GM23338 (cell line): ENCODE measurements around the gene SLC9B1. TPM values are rescaled to one million over a fixed set of nuclear protein-coding genes. Genes with fewer than 3 reads are reported as not detected.

Experiments used
- ATAC-seq: fragments of 200-7000 bp; cut with Tn5 transposase; 3 replicates; pipeline ENCODE4 v1.9.1; 2020
- DNase-seq: peaks from one replicate; pipeline ENCODE4 v3.0.0-alpha.2; 2015; ENCODE audit warnings: low spot score
- H2AFZ ChIP-seq: fragments of 200-600 bp; sonication (generic); 2 replicates; pipeline ENCODE4 v1.8.0; 2016; ENCODE audit warnings: antibody characterized with exemption, mild to moderate bottlenecking, moderate library complexity
- H3F3A ChIP-seq: fragments of 200-600 bp; sonication (generic); replicated peaks from 2 replicates; pipeline ENCODE4 v1.8.0; 2017; ENCODE audit warnings: antibody characterized with exemption, mixed run types, low read depth
- H3K27ac ChIP-seq: fragments of 200-600 bp; sonication (generic); 2 replicates; pipeline ENCODE4 v1.6.1; 2016; ENCODE audit warnings: low read depth
- H3K27me3 ChIP-seq: fragments of 200-600 bp; sonication (generic); 2 replicates; pipeline ENCODE4 v1.8.0; 2016; ENCODE audit warnings: mild to moderate bottlenecking, mixed run types, moderate library complexity; ENCODE audit not compliant: insufficient read depth
- H3K36me3 ChIP-seq: fragments of 200-600 bp; sonication (generic); 2 replicates; pipeline ENCODE4 v1.8.0; 2016; ENCODE audit warnings: mild to moderate bottlenecking; ENCODE audit not compliant: insufficient read depth
- H3K4me1 ChIP-seq: fragments of 200-600 bp; sonication (generic); 2 replicates; pipeline ENCODE4 v1.8.0; 2016; ENCODE audit warnings: mild to moderate bottlenecking, moderate library complexity; ENCODE audit not compliant: insufficient read depth
- H3K4me2 ChIP-seq: fragments of 200-600 bp; sonication (generic); 2 replicates; pipeline ENCODE4 v1.7.1; 2017; ENCODE audit warnings: mixed run types
- H3K4me3 ChIP-seq: fragments of 200-600 bp; sonication (generic); 2 replicates; pipeline ENCODE4 v1.6.1; 2016; ENCODE audit warnings: mixed run types
- H3K79me2 ChIP-seq: fragments of 200-600 bp; sonication (generic); replicated peaks from 2 replicates; pipeline ENCODE4 v1.8.0; 2017; ENCODE audit warnings: mild to moderate bottlenecking; ENCODE audit not compliant: insufficient read depth
- H3K9me2 ChIP-seq: fragments of 200-600 bp; sonication (generic); 2 replicates; pipeline ENCODE4 v1.8.0; 2017; ENCODE audit not compliant: insufficient read depth
- H4K20me1 ChIP-seq: fragments of 200-600 bp; sonication (generic); replicated peaks from 2 replicates; pipeline ENCODE4 v1.8.0; 2017; ENCODE audit warnings: mild to moderate bottlenecking; ENCODE audit not compliant: insufficient read depth
- H3K27ac Mint-ChIP-seq: 2 replicates; pipeline ENCODE4 v1.8.0; 2020; ENCODE audit warnings: inconsistent platforms, mild to moderate bottlenecking, moderate library complexity, mixed read lengths
- H3K27me3 Mint-ChIP-seq: 3 replicates; pipeline ENCODE4 v1.8.0; 2022; ENCODE audit warnings: low read depth, mild to moderate bottlenecking, moderate library complexity, mixed read lengths, inconsistent platforms; ENCODE audit not compliant: insufficient read depth, poor library complexity
- H3K36me3 Mint-ChIP-seq: 3 replicates; pipeline ENCODE4 v1.8.0; 2021; ENCODE audit warnings: low read depth, mild to moderate bottlenecking, inconsistent platforms, moderate library complexity, mixed read lengths
- H3K4me1 Mint-ChIP-seq: 3 replicates; pipeline ENCODE4 v1.8.0; 2020; ENCODE audit warnings: mild to moderate bottlenecking, inconsistent platforms, mixed read lengths
- H3K4me3 Mint-ChIP-seq: 3 replicates; pipeline ENCODE4 v1.8.0; 2021; ENCODE audit warnings: moderate library complexity, mild to moderate bottlenecking, inconsistent platforms, mixed read lengths
- H3K9me3 Mint-ChIP-seq: 3 replicates; pipeline ENCODE4 v1.8.0; 2020; ENCODE audit warnings: moderate library complexity, mild to moderate bottlenecking, inconsistent platforms, mixed read lengths
- CREB1 ChIP-seq: fragments of 250-450 bp; sonication (Bioruptor Pico); IDR thresholded peaks from 2 replicates; pipeline ENCODE4 v1.5.0; 2020; ENCODE audit warnings: low read depth, mild to moderate bottlenecking, moderate library complexity
- CTCF ChIP-seq, 2 experiments: fragments of 200-600 bp in 1 of 2; sonication (generic) in 1 of 2; conservative IDR thresholded peaks; 2 replicates each; pipeline versions ENCODE4 v1.5.1 to v1.6.1; 2016 to 2017; ENCODE audit warnings: antibody characterized with exemption in 2 of 2, low read depth in 2 of 2, mild to moderate bottlenecking in 2 of 2, moderate library complexity in 1 of 2
- ETS1 ChIP-seq: IDR thresholded peaks from 2 replicates; pipeline ENCODE4 v1.6.1; 2016; ENCODE audit warnings: antibody characterized with exemption
- EZH2phosphoT487 ChIP-seq: fragments of 200-600 bp; sonication (generic); IDR thresholded peaks from one replicate; pipeline ENCODE4 v1.8.1; 2018; ENCODE audit warnings: antibody characterized with exemption; ENCODE audit not compliant: unreplicated experiment
- JUNB ChIP-seq: IDR thresholded peaks from one replicate; pipeline ENCODE4 v1.6.1; 2016; ENCODE audit warnings: antibody characterized with exemption; ENCODE audit not compliant: unreplicated experiment
- NANOG ChIP-seq: IDR thresholded peaks from 2 replicates; pipeline ENCODE4 v1.6.1; 2016; ENCODE audit warnings: antibody characterized with exemption, borderline replicate concordance
- POLR2AphosphoS5 ChIP-seq: IDR thresholded peaks from 2 replicates; pipeline ENCODE4 v1.6.1; 2016; ENCODE audit warnings: antibody characterized with exemption, low read depth
- STAT1 ChIP-seq: IDR thresholded peaks from one replicate; pipeline ENCODE4 v1.6.1; 2016; ENCODE audit warnings: antibody characterized with exemption; ENCODE audit not compliant: unreplicated experiment
- ZNF114 ChIP-seq: fragments of 250-450 bp; sonication (Bioruptor Pico); IDR thresholded peaks from 2 replicates; pipeline ENCODE4 v1.5.0; 2020; ENCODE audit warnings: mild to moderate bottlenecking, moderate library complexity
- ZNF331 ChIP-seq: fragments of 250-450 bp; sonication (Bioruptor Pico); IDR thresholded peaks from 2 replicates; pipeline ENCODE4 v1.5.0; 2020; ENCODE audit warnings: low read depth, mild to moderate bottlenecking, moderate library complexity
- polyA plus RNA-seq: library from polyadenylated mRNA; unstranded; fragments of >200 nt; fragmentation: Nextera tagmentation; extraction: Ambion mirVana; gene quantifications from 2 replicates; pipeline ENCODE4 v1.2.1, GENCODE V29; 2016
- total RNA-seq: library from RNA; depleted of rRNA; stranded (reverse); fragments of >200 nt; shearing (Covaris generic); gene quantifications from 2 replicates; pipeline ENCODE4 v1.2.3, GENCODE V29; 2014
- TF ChIP-seq, protein P1 (sequence below): fragments of 250-450 bp; sonication (Bioruptor Pico); IDR thresholded peaks from 2 replicates; pipeline ENCODE4 v1.5.0; 2020; ENCODE audit warnings: mild to moderate bottlenecking, moderate library complexity

SLC9B1 gene
- total and polyA plus RNA-seq, 2 experiments from 2014 or later = 0.66 to 0.80 TPM

- H2AFZ ChIP-seq = no peak overlapping the region
- no peaks in the 10 kb centered on the region for H4K20me1 ChIP-seq
- H3K4me1 ChIP-seq = no peaks in the 10 kb centered on the region
- H3K4me3 ChIP-seq = no peak overlapping the region
- H3K27ac Mint-ChIP-seq = no peak overlapping the region
- TF ChIP-seq NANOG (no peak), CREB1 (CRISPR knock-in tag) (no peak)
- no peaks in the 10 kb centered on the region for H3K36me3 ChIP-seq
- DNase-seq (no peak), ATAC-seq (no peak)
- H3K27me3 Mint-ChIP-seq = peaks cover 7% of the 10 kb centered on the region
- H3K27me3 ChIP-seq = no peaks in the 10 kb centered on the region
- no peak overlapping the region for H3K4me2 ChIP-seq
- no peak overlapping the region for H3K4me3 Mint-ChIP-seq
- H3K4me1 Mint-ChIP-seq = no peaks in the 10 kb centered on the region; the same call in 1 of the 3 replicates
- peaks cover 29% of the 10 kb centered on the region for H3K79me2 ChIP-seq
- peaks cover 36% of the 10 kb centered on the region for H3K36me3 Mint-ChIP-seq
- H3K9me3 Mint-ChIP-seq = peaks cover 21% of the 10 kb centered on the region
- H3K9me2 ChIP-seq = no peaks in the 10 kb centered on the region
- no peaks in the 10 kb centered on the region for H3F3A ChIP-seq
- no peak overlapping the region for H3K27ac ChIP-seq
Measured at GRCh38 chr4:102860611-102861324, 158.7 kb downstream of the SLC9B1 start.

GRCh38 chr4:102858828-102859464, 160.6 kb downstream of the SLC9B1 start:
- peaks cover 21% of the 10 kb centered on the region for H3K9me3 Mint-ChIP-seq
- Histone ChIP-seq H3K36me3 (no peaks in the 10 kb centered on the region), H2AFZ (no peak overlapping the region), H3K79me2 (peaks cover 11% of the 10 kb centered on the region; the same call in 1 of the 2 replicates), H3K4me2 (no peak overlapping the region), H3F3A (no peaks in the 10 kb centered on the region), H3K9me2 (no peaks in the 10 kb centered on the region), H4K20me1 (no peaks in the 10 kb centered on the region), H3K4me1 (no peaks in the 10 kb centered on the region), H3K27me3 (no peaks in the 10 kb centered on the region), H3K4me3 (no peak overlapping the region), H3K27ac (no peak overlapping the region)
- no peak overlapping the region for H3K27ac Mint-ChIP-seq
- no peak for ATAC-seq
- DNase-seq = no peak
- H3K4me1 Mint-ChIP-seq = no peaks in the 10 kb centered on the region
- peaks cover 36% of the 10 kb centered on the region for H3K36me3 Mint-ChIP-seq
- H3K27me3 Mint-ChIP-seq = peaks cover 5% of the 10 kb centered on the region
- H3K4me3 Mint-ChIP-seq = no peak overlapping the region
- TF ChIP-seq STAT1 (no peak), JUNB (no peak), NANOG (no peak), POLR2AphosphoS5 (no peak), CTCF (conservative IDR thresholded peaks at IDR 0.05; ENCODE audit: low read depth in 2 of 2) (no peak), CREB1 (CRISPR knock-in tag) (no peak), ZNF331 (no peak), EZH2phosphoT487 (no peak), ZNF114 (no peak), ETS1 (no peak)
- TF ChIP-seq, protein P1, sequence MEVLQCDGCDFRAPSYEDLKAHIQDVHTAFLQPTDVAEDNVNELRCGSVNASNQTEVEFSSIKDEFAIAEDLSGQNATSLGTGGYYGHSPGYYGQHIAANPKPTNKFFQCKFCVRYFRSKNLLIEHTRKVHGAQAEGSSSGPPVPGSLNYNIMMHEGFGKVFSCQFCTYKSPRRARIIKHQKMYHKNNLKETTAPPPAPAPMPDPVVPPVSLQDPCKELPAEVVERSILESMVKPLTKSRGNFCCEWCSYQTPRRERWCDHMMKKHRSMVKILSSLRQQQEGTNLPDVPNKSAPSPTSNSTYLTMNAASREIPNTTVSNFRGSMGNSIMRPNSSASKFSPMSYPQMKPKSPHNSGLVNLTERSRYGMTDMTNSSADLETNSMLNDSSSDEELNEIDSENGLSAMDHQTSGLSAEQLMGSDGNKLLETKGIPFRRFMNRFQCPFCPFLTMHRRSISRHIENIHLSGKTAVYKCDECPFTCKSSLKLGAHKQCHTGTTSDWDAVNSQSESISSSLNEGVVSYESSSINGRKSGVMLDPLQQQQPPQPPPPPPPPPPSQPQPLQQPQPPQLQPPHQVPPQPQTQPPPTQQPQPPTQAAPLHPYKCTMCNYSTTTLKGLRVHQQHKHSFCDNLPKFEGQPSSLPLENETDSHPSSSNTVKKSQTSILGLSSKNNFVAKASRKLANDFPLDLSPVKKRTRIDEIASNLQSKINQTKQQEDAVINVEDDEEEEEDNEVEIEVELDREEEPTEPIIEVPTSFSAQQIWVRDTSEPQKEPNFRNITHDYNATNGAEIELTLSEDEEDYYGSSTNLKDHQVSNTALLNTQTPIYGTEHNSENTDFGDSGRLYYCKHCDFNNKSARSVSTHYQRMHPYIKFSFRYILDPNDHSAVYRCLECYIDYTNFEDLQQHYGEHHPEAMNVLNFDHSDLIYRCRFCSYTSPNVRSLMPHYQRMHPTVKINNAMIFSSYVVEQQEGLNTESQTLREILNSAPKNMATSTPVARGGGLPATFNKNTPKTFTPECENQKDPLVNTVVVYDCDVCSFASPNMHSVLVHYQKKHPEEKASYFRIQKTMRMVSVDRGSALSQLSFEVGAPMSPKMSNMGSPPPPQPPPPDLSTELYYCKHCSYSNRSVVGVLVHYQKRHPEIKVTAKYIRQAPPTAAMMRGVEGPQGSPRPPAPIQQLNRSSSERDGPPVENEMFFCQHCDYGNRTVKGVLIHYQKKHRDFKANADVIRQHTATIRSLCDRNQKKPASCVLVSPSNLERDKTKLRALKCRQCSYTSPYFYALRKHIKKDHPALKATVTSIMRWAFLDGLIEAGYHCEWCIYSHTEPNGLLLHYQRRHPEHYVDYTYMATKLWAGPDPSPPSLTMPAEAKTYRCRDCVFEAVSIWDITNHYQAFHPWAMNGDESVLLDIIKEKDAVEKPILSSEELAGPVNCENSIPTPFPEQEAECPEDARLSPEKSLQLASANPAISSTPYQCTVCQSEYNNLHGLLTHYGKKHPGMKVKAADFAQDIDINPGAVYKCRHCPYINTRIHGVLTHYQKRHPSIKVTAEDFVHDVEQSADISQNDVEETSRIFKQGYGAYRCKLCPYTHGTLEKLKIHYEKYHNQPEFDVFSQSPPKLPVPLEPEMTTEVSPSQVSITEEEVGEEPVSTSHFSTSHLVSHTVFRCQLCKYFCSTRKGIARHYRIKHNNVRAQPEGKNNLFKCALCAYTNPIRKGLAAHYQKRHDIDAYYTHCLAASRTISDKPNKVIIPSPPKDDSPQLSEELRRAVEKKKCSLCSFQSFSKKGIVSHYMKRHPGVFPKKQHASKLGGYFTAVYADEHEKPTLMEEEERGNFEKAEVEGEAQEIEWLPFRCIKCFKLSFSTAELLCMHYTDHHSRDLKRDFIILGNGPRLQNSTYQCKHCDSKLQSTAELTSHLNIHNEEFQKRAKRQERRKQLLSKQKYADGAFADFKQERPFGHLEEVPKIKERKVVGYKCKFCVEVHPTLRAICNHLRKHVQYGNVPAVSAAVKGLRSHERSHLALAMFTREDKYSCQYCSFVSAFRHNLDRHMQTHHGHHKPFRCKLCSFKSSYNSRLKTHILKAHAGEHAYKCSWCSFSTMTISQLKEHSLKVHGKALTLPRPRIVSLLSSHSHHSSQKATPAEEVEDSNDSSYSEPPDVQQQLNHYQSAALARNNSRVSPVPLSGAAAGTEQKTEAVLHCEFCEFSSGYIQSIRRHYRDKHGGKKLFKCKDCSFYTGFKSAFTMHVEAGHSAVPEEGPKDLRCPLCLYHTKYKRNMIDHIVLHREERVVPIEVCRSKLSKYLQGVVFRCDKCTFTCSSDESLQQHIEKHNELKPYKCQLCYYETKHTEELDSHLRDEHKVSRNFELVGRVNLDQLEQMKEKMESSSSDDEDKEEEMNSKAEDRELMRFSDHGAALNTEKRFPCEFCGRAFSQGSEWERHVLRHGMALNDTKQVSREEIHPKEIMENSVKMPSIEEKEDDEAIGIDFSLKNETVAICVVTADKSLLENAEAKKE = no peak
